DOHH2 (cell line): ENCODE results near the gene KANSL3.
"Not testable (repeated sequence)": the region's sequence is repeated elsewhere in the genome, so short reads cannot be mapped to it uniquely, and the experiment has no call there.

Experiments
- H3F3A ChIP-seq: fragments of 200-600 bp; sonication (generic), shearing (Covaris generic); 2 replicates; pipeline ENCODE4 v1.6.0; 2016; ENCODE audit warnings: antibody characterized with exemption, mild to moderate bottlenecking; ENCODE audit not compliant: control insufficient read depth, insufficient read depth
- H3K27ac ChIP-seq: fragments of 200-600 bp; sonication (generic); 2 replicates; pipeline ENCODE4 v1.5.1; 2014; ENCODE audit warnings: low read depth, mild to moderate bottlenecking, low read length, moderate library complexity
- H3K27me3 ChIP-seq: fragments of 200-600 bp; sonication (generic); 2 replicates; pipeline ENCODE4 v1.6.1; 2014; ENCODE audit warnings: mild to moderate bottlenecking, low read length, mixed read lengths; ENCODE audit not compliant: control insufficient read depth
- H3K36me3 ChIP-seq: fragments of 200-600 bp; sonication (generic); 2 replicates; pipeline ENCODE4 v1.6.1; 2014; ENCODE audit warnings: mild to moderate bottlenecking, low read length, moderate library complexity, mixed read lengths; ENCODE audit not compliant: control insufficient read depth
- H3K4me1 ChIP-seq: fragments of 200-600 bp; sonication (generic); 2 replicates; pipeline ENCODE4 v1.6.1; 2014; ENCODE audit warnings: mild to moderate bottlenecking, low read length, mixed read lengths; ENCODE audit not compliant: control insufficient read depth
- H3K4me2 ChIP-seq: fragments of 200-600 bp; sonication (generic); 2 replicates; pipeline ENCODE4 v1.6.0; 2014; ENCODE audit warnings: mild to moderate bottlenecking, low read length, moderate library complexity
- H3K4me3 ChIP-seq: fragments of 200-600 bp; sonication (generic); 2 replicates; pipeline ENCODE4 v1.5.1; 2014; ENCODE audit warnings: mild to moderate bottlenecking, low read length, mixed read lengths
- H3K79me2 ChIP-seq: fragments of 200-600 bp; sonication (generic); 2 replicates; pipeline ENCODE4 v1.6.1; 2014; ENCODE audit warnings: mild to moderate bottlenecking, low read length, mixed read lengths; ENCODE audit not compliant: control insufficient read depth
- H3K9me2 ChIP-seq: fragments of 200-600 bp; sonication (generic); replicated peaks from 2 replicates; pipeline ENCODE4 v1.6.1; 2014; ENCODE audit warnings: mild to moderate bottlenecking, low read length, mixed read lengths; ENCODE audit not compliant: control insufficient read depth
- H3K9me3 ChIP-seq: fragments of 200-600 bp; sonication (generic); 2 replicates; pipeline ENCODE4 v1.6.1; 2014; ENCODE audit warnings: antibody characterized with exemption, low read length, mixed read lengths; ENCODE audit not compliant: control insufficient read depth, insufficient read depth
- H4K20me1 ChIP-seq: fragments of 200-600 bp; sonication (generic); 2 replicates; pipeline ENCODE4 v1.6.0; 2014; ENCODE audit warnings: low read depth, mild to moderate bottlenecking, antibody characterized with exemption, low read length, moderate library complexity; ENCODE audit not compliant: control insufficient read depth, insufficient read depth
- EZH2phosphoT487 ChIP-seq: fragments of 200-600 bp; sonication (generic); IDR thresholded peaks from 2 replicates; pipeline ENCODE4 v1.6.1; 2017; ENCODE audit warnings: borderline replicate concordance, mild to moderate bottlenecking, antibody characterized with exemption, low read length, moderate library complexity, mixed read lengths
- TF ChIP-seq, protein P1 (sequence below): fragments of 200-600 bp; sonication (generic); IDR thresholded peaks from one replicate; pipeline ENCODE4 v1.5.1; 2014; ENCODE audit warnings: antibody characterized with exemption, mild to moderate bottlenecking, low read depth, low read length; ENCODE audit not compliant: poor library complexity, severe bottlenecking

KANSL3 gene

DNA sequence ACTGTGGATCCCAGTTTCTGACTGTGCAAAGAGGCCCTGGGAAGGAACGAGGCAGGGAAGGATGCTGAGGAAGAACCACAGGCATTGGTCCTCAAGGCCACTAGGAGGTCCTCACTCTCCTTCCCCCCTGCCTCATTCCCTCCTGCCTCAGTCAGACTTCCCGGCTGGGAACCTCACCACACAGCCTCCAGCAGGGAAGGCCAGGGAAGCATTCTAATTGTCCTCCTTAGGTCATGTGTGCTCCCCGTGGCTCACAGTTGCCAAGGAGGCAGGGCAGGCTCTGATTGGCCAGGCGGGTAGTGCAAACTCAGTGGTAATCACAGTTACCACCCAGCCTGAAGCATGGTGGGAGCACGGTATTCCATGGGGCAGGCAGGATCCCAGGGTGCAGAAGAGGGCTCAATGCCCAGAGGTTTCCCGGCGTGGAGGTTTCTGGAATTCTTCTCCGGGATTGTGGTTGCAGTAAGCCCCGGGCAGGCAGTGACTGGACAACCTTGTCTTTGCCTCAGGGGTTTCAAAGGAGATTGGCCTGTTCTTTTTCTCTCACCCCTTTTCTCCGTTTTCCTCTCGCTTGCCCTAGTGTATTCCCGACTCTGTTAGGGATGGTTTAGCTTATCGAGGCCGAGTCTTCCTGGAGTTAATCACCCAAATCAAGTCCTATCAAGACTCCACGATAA, 31.6 kb upstream of the KANSL3 start:
- Histone ChIP-seq H3K27ac (no peak overlapping the region), H4K20me1 (no peaks in the 10 kb centered on the region), H3K36me3 (no peaks in the 10 kb centered on the region), H3K4me2 (no peak overlapping the region), H3K4me1 (no peaks in the 10 kb centered on the region), H3K27me3 (no peaks in the 10 kb centered on the region; the same call in none of the 2 replicates), H3K9me2 (no peaks in the 10 kb centered on the region), H3K9me3 (no peaks in the 10 kb centered on the region), H3F3A (no peaks in the 10 kb centered on the region), H3K4me3 (no peak overlapping the region), H3K79me2 (no peaks in the 10 kb centered on the region)
- TF ChIP-seq, protein P1, sequence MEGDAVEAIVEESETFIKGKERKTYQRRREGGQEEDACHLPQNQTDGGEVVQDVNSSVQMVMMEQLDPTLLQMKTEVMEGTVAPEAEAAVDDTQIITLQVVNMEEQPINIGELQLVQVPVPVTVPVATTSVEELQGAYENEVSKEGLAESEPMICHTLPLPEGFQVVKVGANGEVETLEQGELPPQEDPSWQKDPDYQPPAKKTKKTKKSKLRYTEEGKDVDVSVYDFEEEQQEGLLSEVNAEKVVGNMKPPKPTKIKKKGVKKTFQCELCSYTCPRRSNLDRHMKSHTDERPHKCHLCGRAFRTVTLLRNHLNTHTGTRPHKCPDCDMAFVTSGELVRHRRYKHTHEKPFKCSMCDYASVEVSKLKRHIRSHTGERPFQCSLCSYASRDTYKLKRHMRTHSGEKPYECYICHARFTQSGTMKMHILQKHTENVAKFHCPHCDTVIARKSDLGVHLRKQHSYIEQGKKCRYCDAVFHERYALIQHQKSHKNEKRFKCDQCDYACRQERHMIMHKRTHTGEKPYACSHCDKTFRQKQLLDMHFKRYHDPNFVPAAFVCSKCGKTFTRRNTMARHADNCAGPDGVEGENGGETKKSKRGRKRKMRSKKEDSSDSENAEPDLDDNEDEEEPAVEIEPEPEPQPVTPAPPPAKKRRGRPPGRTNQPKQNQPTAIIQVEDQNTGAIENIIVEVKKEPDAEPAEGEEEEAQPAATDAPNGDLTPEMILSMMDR: no peak
- no peak for TF ChIP-seq EZH2phosphoT487

DNA sequence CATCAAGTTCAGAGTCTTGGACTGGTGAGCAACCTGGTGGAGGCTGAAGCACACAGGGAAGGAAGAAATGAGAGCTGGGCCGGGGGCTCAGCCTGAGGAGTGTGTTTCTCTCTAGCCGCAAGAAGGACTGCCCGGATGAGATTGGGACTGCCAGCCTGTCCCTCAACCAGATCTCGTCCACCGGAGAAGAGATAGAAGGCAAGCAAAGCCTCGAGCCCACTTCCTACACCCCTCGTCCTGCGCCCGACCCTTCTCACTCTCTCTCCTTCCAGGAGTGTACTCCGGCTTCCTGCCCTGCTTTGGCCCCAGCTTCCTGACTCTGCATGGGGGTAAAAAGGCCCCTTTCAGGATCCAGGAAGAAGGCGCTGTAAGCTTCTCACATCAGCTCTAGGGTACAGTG, 30.7 kb upstream of the KANSL3 start:
- Histone ChIP-seq H3K36me3 (no peaks in the 10 kb centered on the region), H3K27ac (no peak overlapping the region), H3K4me2 (no peak overlapping the region), H3K79me2 (no peaks in the 10 kb centered on the region), H3F3A (no peaks in the 10 kb centered on the region), H3K27me3 (no peaks in the 10 kb centered on the region; the same call in none of the 2 replicates), H4K20me1 (no peaks in the 10 kb centered on the region), H3K4me1 (no peaks in the 10 kb centered on the region), H3K9me3 (no peaks in the 10 kb centered on the region), H3K4me3 (no peak overlapping the region), H3K9me2 (no peaks in the 10 kb centered on the region)
- TF ChIP-seq, protein P1: no peak
- TF ChIP-seq EZH2phosphoT487: no peak

DNA sequence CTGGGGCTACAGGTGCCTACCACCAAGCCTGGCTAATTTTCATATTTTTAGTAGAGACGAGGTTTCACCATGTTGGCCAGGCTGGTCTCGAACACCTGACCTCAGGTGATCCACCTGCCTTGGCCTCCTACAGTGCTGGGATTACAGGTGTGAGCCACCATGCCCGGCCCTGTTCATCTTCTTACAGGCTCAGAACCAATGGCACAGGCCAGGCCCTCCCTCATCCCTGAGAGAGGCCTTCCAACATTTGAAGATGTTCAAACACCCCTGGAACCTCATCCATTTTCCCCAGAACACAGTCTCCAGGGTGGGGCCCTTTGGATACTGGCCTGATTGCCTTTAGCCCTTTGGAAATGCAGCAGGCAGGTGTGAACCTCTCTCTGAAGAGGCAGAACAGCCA, 27.6 kb upstream of the KANSL3 start:
- H3K4me3 ChIP-seq, H3K27me3 ChIP-seq, H3F3A ChIP-seq, H3K4me1 ChIP-seq, H3K9me2 ChIP-seq, H3K4me2 ChIP-seq, H4K20me1 ChIP-seq, H3K36me3 ChIP-seq, H3K9me3 ChIP-seq, H3K79me2 ChIP-seq, H3K27ac ChIP-seq: not testable (repeated sequence)

DNA sequence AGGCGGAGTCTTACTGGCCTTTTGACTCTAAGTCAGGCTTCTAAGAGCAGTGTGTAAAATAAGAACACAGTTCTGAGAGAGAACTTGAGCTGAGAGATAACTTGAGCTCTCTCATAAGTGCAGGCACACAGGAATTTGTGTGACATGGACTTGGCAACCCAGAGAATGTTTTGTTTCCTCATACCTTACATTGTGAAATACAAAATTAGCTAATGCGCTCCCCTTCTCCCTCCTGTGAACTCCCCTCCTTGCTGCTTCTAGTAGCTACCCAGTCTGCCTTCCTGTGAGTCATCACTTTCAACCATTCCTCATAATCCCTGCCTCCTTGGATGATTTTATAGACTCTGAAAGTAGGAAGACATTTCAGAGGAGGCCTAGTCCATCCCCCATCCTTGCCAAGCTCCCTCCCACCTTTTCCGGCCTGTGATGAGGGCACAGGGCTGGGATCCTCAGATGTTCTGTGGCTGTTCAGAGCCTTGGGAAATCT, 27.0 kb upstream of the KANSL3 start:
- no peak for TF ChIP-seq EZH2phosphoT487
- TF ChIP-seq, protein P1: no peak
- no peaks in the 10 kb centered on the region for H3K9me3 ChIP-seq
- H3K27ac ChIP-seq: no peak overlapping the region
- no peaks in the 10 kb centered on the region for H3K4me1 ChIP-seq
- H3F3A ChIP-seq: no peaks in the 10 kb centered on the region
- no peaks in the 10 kb centered on the region for H3K36me3 ChIP-seq
- H4K20me1 ChIP-seq: no peaks in the 10 kb centered on the region
- no peak overlapping the region for H3K4me2 ChIP-seq
- H3K4me3 ChIP-seq: no peak overlapping the region
- no peaks in the 10 kb centered on the region for H3K9me2 ChIP-seq
- H3K79me2 ChIP-seq: no peaks in the 10 kb centered on the region
- no peaks in the 10 kb centered on the region for H3K27me3 ChIP-seq
